HK-2 (cell line): Measurements from ENCODE around the gene RGS10.

ENCODE experiments used
- DNase-seq: peaks from one replicate; pipeline ENCODE4 v3.0.0-alpha.2; 2018; ENCODE audit not compliant: unreplicated experiment

RGS10 gene

GRCh38 chr10:119518176-119518575 lies 24.3 kb downstream of the RGS10 start:
- no peak for DNase-seq

DNA sequence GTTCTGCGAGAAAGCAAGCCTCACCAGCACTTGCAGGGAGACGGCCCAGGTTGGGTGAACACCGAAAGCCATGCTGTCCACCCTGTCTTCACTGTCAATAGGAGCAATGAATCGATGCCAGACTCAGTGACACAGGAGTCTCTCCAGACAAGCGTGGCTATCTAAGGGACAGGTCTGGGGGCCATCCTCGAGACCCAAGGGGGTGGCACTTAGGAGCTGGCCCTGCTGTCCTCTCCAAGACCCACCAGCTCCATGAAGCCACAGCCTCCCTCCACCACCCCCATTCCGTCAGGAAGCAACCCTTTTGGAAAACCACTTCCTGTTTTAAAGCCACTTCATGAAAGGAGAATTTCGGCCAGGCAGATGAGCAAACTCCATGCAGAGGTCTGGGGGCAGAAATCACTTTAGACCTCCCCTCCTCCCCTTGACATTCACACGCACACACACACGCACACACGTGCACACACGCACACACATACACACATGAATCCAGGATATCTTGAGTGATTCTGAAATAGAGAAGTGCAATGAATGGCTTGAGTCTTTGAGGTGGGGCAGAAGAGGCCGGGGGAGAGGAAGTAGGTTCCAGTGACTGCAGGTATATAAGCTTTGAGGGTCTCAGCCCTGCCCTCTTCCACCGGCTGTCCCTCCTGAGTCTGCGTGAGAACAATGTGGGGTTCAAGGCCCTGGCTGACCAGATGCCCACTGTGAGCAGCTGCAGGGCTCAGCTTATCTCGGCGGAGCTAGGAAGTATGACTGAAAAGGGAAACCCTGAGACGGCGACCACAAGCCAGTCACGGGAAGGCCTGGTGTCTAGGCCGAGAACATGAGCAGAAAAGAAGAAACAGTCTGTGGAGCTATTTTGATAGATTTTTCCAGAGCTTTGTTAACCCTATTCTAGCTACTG lies 25.0 kb downstream of the RGS10 start:
- peak; percentile 37 for DNase-seq

DNA sequence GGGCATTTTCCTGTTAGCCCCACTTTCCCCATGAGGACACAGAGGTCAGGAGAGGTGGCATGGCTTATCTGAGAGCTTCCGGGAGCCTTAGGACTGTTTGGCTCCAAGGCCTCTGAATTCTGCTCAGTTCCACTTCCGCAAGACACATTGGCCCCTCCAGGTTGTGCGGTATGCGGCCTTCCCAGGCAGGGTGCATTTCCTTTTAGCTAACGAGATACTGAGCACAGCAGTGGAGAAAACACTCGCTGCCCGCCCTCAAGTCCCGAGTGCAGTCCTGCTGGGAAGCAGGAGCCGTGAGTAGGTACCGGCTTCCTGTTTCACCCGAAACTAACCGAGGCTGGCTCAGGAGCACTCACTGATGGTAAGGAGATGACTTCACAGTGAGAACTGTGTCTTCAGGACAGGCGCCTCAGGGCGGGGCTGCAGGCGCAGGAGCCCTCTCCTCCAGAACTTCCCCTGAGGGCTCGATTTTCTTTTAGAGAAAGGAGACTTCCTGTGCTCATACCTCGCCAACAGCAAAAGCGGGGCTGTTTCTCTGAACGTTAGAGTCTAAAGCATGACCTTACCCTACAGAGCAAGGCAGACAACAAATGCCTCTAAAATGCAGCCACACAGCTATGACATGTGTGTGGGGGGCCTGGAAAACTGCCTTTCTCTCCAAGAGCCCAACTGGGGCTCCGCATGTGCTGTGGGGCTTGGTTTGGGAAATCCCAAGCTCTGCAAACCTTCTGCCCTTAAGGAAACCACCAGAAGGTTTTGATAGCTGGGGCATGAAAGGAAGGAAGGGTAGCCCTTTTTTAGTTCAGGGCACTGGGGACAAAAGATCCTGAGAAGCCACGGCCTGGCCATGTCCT lies 25.9 kb downstream of the RGS10 start:
- DNase-seq: no peak

- no peak for DNase-seq
These were observed 26.9 kb downstream of the RGS10 start for GRCh38 chr10:119515511-119516045.

- no peak for DNase-seq
These were observed 27.7 kb downstream of the RGS10 start for GRCh38 chr10:119514819-119515218.

DNA sequence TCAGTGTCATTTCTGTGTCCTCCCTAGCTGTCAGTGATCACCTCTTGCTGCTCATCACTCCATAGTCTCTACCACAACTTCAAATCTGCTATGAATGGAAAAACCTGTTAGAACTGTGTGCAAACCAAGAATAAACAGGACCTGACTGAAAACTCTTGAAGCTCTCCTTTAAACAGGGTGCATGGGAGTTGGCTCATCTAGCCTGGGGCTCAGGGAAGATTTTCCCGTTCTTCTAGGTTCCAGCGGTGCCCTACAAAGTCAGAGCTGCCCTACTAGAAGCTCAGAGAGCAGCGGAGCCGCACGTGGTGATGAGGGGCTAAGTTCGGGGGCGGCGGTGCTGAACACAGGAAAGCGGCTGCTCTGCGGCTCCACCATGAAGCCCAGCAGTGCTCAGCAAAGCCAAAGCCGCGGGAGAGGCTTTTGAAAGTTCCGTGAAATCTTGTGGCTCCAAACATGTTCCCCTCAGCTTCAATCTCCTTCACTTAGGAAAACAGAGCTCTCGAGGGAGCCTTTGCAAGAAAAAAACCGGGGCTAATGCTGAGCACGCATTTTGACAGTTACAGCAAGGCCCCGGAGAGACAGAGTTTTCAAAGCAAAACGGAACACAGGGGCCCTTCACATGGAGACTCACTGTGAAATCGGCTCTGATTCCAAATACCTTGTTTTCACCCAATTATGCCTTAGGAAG lies 30.5 kb downstream of the RGS10 start:
- DNase-seq: no peak

DNA sequence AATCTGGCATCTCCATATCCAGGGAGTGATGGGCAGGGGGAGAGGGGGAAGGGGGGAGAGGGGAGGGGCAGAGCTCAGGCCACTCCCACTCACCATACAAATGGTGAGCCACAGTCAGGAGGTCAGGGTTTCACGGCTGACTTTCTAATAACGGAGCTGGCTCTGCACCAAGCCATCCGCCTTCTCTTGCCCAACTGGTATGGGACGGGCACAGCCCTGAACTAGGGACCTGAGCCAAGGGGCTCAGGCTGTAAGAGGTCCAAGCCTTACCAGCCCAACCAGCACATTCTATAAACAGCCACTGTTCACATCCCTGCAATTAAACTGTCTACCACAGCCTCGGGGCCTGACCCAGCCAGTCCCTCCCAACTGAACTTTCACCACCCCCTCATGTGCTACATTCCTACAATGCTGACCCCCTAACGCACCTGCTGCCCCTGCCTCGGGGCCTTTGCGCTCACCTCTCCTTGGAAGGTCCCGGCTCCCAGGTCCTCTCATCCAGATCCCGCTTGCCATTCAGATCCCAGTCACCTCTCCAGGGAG lies 32.5 kb downstream of the RGS10 start:
- no peak for DNase-seq

DNA sequence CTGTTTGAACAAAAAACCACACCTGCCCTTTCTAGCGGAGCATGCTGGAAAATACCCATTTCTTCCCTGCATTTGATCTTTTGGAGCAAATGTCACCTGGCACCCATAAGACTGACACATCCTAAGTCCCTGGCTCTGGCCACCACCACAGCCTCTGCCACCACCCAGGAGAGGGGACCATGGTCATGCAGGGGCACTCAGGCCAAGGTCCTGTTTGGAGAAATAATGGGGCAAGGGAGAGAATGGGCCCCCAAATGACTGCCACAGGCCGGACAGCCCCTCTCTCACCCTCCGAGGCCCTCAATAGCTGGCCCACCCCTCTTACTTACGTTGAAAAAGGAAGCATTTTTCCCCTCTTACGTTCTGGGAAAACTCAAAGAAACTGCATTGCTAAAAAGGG lies 35.4 kb downstream of the RGS10 start:
- no peak for DNase-seq

GRCh38 chr10:119505588-119506315 lies 36.8 kb downstream of the RGS10 start:
- DNase-seq: no peak

DNA sequence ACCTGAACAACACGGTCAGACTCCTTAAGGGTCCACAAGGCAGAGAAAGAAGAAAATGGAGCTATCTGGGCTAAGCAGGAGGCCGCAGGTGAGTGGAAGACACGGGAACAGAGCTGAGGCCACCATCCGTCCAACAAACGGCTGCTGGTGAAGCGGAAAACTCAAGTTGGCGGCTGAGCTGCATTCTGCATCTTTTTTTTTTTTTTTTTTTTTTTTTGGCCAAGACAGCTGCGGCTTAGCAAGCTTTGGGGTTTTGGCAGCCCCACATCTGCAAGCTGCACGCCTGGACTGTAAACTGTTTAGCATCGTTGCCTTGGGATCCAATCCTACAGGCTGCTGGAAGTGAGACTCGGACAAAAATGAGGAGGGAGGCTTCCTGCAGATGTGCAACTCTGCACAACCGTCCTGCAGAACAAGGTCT lies 37.4 kb downstream of the RGS10 start:
- DNase-seq: no peak

- no peak for DNase-seq
These were observed 37.9 kb downstream of the RGS10 start for GRCh38 chr10:119504651-119505050.

DNA sequence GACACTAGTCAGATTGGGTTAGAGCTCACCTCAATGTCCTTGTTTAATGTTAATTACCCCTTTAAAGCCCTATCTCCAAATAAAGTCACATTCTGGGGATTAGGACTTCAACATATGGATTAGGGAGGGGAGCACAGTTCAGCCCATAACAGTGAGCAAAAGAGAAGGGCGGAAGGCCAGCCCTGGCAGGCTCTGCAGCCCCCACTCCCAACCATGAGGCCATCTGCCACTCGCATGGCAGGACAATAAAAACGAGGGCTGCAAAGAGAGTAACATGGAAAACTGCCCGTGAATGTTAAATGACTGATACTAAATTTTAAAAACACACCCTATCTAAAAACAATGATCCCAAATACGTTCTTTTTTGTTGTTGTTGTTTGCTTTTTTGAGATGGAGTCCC lies 38.7 kb downstream of the RGS10 start:
- no peak for DNase-seq

DNA sequence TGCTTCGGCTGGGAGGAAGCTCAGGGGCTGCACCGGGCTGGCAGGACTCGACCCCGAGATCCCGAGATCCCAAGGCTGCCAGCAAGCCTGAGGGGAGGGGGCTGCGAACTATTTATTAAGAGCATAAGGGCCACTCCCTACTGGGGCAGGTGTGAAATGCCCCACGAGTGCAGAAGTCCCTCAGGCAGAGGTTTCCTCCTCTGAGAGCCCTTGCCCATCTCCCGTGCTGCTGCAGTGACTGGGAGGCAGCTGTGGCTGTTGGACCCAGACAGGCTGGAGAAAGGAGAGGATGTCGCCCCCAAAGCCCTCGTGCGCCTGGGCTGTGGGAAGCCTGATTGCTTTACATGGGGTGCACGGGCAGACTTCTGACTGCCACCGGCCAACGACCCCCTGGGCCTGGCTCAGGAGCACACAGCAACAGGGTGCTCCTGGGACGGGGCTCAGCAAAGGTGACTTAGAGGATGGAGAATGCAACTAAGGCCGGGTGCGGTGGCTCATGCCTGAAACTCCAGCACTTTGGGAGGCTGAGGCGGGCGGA lies 39.8 kb downstream of the RGS10 start:
- DNase-seq: no peak

- DNase-seq: no peak
These were observed 40.3 kb downstream of the RGS10 start for GRCh38 chr10:119502209-119502608.

DNA sequence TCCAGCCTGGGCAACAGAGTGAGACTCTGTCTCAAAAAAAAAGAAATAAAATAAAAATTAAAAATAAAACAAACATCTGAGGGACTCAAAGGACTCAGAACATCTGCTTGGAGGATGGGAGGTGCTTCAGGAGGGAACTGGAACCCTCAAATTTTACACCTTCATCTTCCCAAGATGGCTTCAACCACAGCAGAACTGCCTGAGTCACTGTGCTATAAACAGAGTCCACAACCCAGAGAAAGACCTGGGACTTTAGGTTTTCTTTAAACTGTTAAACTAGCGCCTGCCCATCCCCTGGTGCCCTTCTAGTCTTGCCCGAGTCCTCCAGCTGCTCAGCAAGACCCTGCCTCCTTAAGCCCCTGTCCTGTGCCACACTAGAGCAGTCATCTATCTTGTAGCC lies 40.8 kb downstream of the RGS10 start:
- no peak for DNase-seq

DNA sequence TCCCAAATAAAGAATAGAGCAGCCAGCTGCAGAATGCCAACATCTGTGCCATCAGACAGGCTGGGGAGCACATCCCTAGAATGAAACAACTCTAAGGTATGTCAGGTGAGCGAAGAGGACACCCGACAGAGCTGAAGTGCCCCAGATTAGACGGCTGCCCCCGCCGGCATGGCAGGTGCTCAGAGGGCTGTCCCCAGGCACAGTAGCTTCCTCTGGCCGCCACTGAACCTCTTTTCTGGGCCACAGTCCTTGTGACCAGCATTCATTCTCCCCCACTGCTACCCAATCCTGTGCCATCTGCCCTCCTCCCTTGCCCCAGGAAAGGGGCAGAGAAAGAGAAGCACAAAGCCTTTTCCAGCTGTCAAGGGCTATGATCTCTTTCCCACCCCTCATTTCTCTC lies 41.7 kb downstream of the RGS10 start:
- DNase-seq: no peak

- DNase-seq: no peak
These were observed 42.3 kb downstream of the RGS10 start for GRCh38 chr10:119500123-119500795.

DNA sequence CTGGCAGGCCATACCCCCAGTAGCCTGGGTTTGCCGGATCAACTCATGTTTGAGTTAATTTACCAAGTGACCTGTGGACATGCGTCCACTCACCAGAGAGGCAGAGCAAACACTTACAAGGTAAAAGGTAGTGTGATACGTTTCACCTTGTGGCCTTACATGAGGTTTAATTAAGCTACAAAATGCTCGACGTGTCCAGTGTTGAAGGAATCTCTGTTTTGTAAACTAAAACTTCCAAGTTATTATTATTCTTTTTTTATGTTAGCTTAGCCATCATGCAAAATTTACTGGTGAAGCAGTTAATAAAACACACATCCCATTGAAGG lies 42.9 kb downstream of the RGS10 start:
- DNase-seq: no peak

GRCh38 chr10:119498889-119499676 lies 43.4 kb downstream of the RGS10 start:
- DNase-seq: peak; percentile 61
